HG03159 (cell line): ENCODE data around the gene MYH15.
"Not testable (repeated sequence)": the region's sequence is repeated elsewhere in the genome, so short reads cannot be mapped to it uniquely, and the experiment has no call there.

Experiments used
- ATAC-seq: cut with Tn5 transposase; IDR thresholded peaks from one replicate; pipeline ENCODE4 v1.9.1; 2021; ENCODE audit warnings: mild to moderate bottlenecking, moderate library complexity; ENCODE audit not compliant: unreplicated experiment

The MYH15 gene

DNA sequence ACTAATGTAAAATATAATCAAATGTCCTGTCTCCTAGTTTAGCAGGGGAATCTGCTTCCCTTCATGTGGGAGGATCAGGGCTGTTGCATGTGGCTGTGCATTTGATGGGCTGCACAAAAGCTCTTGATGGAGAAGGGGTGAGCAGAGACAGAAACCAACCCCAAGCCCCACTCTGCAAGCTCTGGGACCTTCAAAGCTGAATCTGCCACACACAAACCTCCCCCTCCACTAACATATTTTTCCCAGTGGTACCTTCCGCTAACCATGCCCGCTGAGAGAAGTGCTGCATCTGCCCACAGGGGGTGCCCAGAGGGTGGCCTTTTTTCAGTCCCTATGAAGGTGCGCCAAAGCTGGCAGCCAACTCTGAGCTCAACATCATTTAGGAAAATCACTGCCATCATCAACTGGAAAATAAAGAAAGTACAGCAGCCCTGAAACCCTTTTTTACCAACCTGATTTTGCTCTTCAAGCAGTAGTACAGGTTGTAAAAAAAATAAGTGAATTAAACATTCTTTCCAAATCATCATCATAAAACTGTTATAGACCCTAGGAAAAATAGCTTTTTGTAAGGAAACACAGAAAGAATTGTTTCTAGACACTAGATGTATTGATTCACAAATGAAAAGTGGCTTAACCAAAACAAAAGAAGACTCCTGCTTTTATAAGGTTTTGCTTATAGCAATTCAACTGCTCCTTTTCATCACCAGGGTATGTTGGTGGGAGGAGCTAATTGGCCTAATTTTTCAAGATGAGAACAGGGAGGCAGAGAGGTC lies 117.1 kb downstream of the MYH15 start:
- no peak for ATAC-seq

DNA sequence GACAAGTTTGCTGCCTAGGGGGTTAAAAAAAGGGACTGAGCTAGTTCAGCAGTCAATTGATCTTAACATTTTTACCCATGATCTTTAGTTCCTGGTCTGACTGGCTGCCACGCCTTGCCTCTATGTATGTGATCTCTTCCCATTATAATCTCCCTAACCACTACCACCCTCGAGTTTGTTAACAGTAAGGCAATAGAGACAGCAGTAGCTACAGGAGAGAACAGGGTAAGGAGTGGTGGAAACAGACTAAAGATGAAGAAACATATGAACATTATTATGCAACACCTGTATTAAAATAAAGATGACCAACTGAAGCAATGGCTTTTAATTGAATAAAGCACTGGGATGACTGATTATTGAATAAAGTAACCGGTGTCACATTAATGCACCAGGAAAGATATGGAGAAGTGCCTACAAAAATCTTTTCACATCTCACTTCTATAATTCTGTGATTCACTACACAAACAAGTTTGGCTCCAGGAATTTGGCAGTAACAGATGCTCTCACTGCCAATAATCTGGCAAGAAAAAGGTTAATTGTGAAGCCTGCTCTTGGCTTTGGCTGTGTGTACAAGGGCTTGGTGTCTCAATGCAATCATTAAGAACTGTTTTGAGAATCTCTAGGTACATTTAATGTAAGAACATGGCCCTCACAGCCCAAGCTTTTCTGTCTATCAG lies 118.3 kb downstream of the MYH15 start:
- no peak for ATAC-seq

DNA sequence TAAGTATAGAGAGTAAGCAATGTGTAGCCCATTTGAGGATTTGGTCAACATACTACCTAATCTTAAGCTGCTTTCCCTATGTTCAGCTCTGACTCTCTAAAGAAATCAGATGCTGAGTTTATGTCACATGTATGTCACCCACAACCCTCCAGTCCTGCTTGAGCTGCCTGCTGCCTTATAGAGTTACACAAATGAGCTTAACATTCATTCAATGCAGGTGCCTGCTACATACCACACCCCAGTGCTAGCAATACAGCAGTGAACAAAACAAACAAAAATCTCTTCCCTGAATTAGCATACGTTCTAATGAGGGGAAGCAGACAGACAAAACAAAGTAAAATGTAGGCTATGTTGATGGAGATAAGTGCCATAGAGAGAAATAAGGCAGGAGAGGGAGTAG lies 121.0 kb downstream of the MYH15 start:
- no peak for ATAC-seq

DNA sequence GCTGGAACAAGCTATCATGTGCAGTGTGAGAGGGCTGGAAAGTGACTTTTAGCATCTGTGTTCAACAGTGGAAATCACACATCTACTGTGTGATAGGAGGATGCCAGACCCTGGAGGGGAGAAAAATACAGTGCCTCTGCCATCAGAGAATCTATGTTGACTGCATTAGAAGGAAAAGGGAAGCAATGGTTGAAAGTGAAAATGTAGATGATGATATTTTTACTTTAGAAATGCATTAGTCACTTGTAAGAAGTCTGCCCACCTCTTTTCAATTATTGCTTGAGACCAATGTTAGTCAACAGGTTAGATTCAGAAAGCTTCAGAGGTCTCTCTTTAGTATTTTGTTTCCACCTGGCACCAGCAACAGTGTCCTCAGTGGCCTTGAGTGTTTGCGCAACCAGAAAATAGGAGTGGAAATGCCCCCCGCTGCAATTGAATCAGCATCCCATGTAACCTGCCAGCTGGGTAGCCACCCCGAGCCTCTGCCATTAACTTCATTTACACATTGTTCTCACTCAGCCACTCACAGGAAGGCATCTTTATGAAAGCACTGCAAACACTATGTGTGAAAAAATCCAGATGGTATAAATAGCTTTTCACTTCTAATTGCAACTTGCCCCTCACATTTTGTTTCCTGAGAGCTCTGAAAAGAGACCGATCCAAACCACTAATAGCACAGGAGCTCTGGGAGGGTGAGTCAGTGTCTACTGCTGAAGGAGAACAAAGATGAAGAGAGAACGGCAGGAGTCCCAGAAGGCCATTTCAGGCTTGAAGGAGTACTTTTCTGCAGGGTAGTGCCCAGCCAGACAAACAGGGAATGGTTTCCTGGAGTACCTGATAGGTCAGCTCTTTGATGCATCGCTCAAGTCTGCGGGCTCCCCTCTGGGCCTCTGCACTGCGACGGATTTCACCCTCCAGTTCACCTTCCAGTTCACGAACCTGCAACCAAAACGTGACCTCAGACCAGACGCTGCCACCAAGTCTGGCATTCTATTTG lies 122.0 kb downstream of the MYH15 start:
- ATAC-seq = peak; percentile 68

DNA sequence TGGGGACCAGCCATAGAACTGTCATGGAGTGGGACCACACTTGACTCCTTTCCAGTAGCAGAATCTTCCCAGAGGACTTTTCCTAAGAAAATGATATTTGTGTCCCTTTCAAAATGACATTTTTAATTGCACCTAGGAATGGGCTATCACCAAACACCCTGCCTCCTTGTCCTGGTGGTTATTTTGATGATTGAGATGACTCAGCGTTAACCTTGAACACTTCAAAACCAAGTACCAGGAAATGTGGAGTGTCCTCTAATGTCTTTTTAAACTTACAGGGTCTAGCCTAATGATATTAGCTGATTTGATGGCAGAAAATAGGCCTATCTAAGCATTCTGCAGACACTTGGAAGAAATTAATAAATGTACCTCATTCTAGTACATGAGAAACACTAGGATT lies 123.3 kb downstream of the MYH15 start:
- ATAC-seq = no peak

DNA sequence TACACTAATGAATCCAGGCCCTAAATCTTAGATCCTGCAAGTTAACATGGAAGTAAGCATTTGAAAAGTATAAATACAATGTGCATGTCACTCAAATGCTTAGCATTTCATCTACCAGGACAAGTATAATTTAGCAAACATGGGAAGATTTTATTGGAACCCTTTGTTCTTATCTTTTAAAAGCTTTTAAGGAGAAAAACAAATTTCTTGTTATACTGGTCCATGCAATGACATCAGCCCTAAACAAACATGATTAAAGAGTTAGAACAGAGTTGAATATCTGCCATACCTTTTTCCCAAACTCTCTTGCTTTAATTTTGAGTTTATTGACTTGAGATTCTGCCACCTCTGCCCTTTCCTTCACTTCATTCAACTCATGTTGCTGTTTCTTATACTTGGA lies 127.1 kb downstream of the MYH15 start:
- ATAC-seq = no peak

DNA sequence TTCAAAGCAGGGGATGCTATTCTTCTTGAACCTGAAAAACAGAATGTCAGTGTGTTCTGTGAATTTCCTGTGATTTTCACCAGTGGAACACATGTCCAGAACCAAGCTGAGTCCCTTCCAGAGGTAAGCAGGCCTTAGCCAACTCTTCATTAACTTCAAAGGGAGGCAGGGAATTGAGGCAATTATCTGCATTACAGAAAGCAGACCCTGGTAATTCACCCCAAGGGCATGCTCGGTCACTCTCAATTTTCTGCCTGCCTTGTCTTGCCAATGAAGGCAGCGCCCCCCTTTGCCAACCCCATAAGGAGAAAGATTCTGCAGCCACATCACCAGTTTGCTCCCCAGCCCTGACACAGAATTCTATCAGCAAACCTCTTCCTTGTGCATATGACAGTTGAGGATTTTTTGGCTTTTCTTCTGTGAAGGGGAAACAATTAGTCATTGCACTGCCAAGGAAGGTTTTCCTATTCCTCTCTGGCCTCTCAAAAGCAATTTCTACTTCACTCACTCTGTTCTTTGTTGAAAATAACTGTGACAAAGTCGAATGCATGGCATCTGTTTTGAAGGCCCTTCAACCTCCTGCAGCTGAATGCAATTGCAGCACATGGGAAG lies 128.8 kb downstream of the MYH15 start:
- no peak for ATAC-seq

DNA sequence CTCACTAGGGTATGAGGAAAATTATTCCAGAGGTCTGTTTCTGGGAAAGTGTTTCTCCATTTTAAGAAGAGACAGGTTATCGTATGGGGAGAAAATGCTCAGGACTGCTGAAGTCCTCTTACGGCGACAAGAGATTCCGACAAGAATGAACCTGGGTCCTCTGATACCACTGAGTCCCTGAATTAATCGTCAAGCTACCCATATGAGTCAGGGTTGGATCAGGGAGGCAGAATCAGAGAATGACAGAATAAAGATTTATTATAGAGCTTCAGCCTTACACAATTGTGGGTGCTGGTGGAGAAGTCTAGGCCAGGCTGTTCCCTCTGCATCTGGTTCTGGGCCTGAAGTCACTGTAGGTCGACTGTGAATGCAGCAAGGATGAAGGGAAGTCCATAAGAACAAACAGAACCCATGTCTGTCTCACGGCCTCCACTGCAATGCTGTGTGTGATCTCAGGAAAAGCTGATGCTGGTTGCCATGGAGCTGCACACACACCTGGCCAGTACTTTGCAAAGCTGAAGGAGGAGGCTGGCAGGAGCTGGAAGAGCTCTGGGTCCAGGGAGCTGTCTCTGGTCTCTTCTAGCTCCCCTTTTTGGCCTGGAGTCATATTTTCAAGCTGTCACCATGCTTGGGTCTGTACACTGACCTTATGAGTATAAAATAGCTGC lies 130.1 kb downstream of the MYH15 start:
- no peak for ATAC-seq

DNA sequence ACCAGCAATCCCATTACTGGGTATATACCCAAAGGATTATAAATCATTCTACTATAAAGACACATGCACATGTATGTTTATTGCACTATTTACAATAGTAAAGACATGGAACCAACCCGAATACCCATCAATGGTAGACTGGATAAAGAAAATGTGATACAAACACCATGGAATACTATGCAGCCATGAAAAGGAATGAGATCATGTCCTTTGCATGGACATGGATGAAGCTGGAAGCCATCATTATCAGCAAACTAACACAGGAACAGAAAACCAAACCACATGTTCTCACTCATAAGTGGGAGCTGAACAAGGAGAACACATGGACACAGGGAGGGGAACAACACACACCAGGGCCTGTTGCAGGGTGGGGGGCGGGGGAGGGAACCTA lies 131.4 kb downstream of the MYH15 start:
- not testable (repeated sequence) for ATAC-seq

DNA sequence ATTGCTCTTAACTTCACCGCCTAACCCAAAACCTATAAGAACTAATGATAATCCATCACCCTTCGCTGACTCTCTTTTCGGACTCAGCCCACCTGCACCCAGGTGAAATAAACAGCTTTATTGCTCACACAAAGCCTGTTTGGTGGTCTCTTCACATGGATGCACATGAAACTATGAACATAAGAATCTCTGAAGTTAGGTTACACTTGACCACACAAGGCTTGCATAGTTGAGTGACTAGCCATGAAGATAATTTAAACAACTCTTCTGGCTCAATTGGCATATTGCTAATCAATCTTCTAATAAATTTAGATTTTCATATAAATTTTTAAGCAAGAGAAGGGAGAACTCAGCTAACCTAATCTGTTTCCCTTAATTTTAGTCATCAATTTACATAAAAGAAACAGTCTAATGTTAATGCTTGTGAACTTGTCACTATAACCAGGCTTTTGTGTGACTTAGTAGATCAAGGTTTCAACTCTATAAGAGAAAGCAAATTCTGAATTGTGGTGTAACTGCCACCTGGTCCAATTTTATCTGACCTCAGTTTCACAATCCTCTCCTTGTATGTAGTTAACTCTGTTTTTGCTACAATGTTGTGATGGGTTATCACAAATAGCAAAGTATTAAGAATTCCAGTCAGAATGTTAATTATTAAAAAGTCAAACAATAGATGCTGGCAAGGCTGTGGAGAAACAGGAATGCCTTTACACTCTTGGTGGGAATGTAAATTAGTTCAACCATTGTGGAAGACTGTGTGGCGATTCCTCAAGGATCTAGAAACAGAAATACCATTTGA lies 132.0 kb downstream of the MYH15 start:
- no peak for ATAC-seq

DNA sequence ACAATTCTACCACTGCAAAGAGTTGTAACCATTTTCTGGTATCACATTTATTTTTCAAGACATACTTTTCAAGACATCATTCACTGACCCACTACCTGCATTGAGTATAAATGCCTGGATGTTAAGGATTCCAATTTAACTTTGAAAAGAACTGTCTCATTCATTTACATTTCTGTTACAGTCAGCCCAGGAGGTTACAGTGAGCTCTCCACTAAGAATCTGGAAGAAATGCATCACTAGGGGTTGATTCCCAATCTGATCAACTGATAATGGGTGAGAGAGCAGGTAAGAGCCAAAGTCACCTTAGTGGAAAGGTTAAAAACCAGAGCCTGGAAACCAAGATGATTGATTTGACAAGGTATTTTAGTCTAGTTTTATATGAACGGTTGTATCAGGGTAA lies 133.0 kb downstream of the MYH15 start:
- ATAC-seq = no peak

DNA sequence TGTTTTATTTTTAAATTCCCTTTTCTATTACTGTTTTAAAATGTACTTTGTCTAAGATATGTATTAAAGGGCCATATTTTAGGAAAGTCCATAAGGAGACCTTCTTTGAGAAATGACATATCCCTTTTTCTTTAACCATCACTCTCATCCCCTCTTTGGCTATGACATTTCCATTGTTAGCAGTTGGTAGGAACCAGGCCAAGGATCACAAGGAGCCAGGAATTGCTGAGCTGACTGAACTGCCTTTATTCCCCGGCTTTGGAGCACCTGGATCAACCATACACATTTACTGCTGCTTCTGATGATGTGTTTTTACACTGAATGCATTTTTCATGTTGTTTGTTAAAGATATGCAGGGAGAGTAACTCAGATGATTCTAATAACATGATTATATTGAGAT lies 134.4 kb downstream of the MYH15 start:
- ATAC-seq = no peak

DNA sequence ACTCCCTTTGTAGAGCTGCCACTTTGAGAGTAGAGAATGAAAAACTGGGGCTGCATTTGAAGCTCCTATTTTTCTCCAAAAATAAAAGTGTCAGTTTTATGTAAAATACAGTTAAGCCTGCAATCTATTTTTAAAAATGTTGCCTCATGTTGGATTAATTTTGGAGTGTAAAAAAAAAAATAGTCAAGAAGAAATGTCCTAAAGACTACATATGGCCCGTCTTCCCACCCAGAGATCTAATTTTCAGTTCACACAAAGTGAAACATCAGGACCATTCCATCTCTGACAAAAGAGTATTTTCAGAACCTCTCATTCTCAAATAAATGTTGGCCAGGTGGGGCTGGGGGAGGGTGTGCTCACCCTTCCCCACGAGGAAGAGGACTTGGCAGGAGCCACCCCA lies 151.4 kb downstream of the MYH15 start:
- ATAC-seq = no peak

DNA sequence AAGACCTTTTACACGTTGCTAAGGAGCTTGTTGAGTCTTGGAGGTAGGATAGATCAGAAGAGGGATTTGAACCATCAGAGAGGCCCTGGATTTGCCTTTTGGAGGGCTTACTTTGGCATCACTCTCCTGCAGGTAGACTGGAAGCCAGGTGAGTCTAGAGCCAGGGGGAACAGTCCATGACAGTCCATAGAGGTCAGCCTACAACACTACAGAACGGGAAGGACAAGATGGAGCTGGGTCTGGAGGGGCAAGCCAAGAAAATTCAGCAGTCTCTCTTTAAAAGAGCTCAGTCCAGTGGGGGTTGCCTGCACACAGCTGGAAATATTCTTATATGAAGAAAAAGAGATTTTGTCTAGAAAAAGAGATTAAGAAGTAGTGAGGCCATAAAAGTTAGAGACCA lies 153.4 kb downstream of the MYH15 start:
- no peak for ATAC-seq

DNA sequence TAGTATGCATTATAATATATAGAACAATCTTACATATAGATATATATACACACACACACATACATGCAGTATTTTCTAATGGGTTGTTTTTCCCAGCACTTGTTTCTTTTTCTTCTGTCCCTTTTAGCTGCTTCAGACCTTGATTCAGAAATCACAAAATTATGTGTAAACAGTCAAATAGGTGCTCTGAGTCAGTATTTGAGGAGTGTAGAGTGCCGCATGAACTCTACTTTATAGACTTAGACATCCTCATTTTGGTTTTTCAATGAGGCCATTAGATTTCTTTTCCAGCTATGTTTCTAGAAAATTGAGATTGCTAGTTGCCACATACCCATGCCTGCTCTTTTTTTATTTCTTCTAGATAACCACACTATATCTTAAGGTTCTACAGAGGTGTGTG lies 155.8 kb downstream of the MYH15 start:
- ATAC-seq = no peak

DNA sequence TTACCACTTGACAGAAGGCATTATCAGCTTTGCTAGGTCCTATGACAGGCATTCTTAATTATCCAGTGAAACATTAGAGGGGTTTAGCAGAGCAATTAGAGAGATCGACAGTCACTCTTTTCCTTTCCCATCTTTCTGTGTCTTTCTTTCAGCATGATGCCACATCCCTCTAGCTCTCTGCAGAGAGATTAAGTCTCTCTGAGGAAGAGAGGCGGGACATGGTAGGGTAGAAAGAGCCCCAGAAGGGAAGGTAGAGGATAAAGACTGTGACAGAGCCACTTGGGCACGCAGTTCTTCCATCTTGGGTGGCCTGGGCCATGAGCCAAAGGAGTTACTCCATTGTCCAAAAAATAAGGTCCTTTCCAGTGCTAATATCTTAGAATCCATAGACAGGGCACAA lies 158.2 kb downstream of the MYH15 start:
- ATAC-seq = no peak

DNA sequence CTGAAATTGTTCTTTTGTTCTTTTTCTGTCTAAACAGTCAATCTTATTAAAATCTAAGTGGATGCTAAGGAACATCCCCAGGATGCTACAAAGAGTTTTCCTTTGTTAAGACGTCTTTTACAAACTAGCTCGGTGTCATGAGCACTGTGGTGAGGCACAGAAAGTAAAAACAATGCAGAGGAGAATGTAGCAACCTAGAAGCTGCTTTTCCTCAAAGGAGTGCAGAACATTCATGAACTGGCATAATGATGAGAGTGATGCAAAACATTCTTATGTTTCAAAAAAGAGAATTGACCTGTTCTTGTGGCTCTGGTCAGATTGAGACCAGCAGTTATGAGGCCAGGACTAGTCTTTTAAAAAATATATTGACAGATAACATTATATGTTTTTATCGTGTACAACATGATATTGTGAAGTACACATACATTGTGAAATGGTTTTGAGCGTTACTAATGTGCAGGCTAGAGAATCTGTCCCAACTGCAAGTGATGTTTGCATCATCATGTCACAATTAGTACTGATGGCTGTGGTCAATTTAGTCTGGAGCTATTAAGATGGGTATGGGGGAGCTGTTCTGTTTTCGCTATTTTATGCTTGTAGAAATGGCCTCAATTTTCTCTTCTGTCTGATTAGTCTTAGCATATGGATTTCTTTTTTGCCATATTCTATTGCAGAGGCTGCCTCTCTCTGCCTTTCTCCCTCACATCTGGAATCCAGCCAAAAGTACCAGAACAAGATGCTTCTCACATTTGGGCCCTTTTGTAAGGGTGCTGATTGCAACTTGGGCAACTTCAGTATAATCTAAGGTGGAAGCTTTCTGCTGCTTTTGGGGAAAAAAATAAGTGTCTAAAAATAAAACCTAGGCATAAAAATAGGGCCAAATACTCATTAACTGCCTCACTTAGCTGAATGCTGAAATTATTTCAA lies 163.8 kb downstream of the MYH15 start:
- no peak for ATAC-seq

DNA sequence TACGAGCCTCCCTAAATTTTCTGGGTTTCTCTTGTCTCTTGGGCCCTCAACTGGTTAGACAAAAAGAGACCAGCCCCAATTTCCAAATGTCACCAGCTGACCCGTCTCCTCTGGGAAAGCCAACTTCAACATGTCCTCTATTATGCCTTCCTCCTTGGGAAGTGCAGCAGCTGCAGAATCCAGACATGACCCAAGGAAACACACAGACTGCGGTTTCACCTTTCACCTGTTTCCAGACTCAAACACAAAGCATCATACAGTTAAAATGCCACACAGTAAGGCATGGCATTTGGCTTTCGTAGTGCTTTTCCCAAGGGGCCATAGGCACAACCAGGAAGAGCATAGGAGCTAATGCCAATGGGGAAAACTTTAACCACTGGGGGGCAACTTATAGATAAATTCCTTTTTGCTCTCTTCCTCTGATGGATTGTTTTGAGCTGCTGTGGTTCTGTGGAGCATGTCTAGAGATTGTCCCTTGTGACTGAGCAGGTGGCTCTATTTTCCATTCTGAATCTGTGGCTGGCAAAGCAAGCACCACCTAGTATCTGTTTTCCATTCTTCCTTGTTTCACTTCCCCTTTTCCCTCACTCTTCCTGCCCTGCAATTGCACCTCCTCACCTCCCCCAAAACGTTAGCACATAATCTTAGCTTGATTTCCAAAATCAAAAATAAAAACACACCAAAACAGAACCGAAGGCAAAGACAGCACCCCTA lies 164.7 kb downstream of the MYH15 start:
- ATAC-seq = no peak
